HG03521 (cell line): ENCODE measurements around the gene IL36B.
"Not testable (repeated sequence)": the region's sequence is repeated elsewhere in the genome, so short reads cannot be mapped to it uniquely, and the experiment has no call there.

Source experiments
- ATAC-seq: cut with Tn5 transposase; IDR thresholded peaks from one replicate; pipeline ENCODE4 v1.9.1; 2021; ENCODE audit warnings: mild to moderate bottlenecking, moderate library complexity; ENCODE audit not compliant: unreplicated experiment

Gene IL36B

DNA sequence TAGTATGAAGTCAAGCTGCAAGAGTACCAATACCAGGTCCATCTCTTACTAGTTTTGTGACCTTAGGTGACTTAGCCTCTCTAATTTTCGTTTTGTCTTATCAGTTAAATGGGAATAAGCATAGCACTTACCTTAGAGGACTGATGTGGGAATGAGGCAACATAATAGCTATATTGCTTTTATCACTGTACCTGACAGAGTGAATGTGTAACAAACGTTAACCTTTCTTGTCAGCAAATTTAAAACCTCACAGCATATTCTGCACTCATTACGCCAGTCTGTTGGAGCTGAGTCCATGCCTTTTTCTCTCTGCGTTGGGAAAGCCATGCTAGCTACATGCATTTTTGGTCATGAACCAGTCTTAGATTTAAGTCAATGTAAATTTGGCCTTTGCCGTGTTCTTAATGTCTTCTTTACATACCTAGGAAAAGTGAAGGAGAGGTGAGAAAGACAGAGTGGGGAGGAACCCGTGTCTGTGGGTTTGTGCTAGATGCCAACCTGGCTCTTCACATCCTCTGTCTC, at the start of gene IL36B:
IL36B (minus strand) TSS at position 472 of the 522 bp plus-strand sequence.
- ATAC-seq, result no peak

DNA sequence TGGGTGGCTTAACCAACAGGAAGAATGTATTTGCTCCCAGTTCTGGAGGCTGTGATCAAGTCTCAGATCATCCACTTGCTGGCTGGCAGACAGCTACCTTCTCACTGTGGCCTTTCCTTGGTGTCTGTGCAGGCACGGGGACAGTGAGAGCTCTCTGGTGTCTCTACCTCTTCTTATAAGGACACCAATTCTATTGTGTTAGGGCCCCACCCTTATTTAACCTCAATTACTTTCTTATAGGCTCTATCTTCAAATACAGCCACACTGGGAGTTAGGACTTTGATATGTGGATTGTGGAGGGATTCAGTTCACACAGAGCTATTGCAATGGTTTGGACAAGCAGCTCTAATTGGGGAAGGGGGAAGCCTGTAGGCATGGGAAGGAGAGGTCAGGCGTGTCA, 49.5 kb upstream of the IL36B start:
- ATAC-seq, result no peak

DNA sequence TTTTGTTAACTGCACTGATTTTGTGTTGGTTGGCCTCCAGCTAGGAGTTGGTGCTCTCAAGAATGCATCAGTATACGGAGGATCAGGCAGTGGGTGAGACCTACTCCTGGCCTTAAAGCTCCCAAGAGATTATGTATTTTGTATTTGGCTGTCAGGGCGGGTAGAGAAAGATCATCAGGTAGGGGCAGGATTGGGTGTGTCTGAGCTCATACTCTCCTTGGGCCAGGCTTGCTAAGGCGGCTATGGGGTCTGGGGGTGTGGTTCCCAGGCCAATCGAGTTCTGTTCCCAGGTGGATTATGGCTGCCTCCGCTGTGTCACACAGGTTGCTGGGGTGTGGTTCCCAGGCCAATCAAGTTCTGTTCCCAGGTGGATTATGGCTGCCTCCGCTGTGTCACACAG, 45.9 kb upstream of the IL36B start:
- ATAC-seq, result no peak

DNA sequence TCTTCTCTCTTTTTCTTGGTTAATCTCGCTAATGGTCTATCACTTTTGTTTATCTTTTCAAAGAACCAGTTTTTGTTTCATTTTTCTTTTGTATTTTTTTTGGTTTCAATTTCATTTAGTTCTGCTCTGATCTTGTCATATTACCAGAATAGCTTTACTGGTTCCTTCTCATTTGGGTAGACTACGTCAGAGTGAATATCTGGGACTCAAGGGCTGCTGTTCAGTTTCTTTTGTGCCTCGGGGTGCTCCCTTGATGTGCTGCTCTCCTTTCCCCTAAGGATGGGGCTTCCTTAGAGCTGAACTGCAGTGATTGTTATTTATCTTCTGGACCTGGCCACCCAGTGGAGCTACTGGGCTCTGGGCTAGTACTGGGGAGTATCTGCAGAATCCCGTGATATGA, 45.4 kb upstream of the IL36B start:
- ATAC-seq, result no peak

DNA sequence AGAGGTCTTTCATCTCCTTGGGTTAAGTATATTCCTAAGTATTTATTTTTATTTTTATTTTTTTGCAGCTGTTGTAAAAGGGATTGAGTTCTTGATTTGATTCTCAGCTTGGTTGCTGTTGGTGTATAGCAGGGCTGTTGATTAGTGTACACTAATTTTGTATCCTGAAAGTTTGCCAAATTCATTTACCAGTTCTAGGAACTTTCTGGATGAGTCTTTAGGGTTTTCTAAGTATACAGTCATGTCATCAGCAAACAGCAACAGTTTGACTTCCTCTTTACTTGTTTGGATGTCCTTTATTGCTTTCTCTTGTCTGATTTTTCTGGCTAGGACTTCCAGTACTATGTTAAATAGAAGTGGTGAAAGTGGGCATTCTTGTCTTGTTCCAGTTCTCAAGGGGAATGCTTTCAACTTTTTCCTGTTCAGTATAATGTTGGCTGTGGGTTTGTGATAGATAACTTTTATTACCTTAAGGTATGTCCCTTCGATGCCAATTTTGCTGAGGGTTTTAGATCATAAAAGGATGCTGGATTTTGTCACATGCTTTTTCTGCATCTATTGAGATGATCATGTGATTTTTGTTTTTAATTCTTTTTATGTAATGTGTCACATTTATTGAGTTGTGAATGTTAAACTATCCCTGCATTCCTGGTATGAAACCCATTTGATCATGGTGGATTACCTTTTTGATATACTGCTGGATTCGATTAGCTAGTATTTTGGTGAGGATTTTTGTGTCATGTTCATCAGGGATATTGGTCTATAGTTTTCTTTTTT, 44.4 kb upstream of the IL36B start:
- ATAC-seq, result not testable (repeated sequence)

DNA sequence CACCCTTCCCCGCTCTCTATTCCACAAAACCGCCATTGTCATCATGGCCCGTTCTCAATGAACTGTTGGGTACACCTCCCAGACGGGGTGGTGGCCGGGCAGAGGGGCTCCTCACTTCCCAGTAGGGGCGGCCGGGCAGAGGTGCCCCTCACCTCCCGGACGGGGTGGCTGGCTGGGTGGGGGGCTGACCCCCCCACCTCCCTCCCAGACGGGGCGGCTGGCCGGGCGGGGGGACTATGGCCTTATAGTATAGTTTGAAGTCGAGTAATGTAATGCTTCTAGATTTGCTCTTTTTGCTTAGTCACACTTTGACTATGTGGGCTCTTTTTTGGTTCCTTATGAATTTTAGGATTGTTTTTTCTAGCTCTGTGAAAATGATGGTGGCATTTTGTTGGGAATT, 43.6 kb upstream of the IL36B start:
- not testable (repeated sequence) for ATAC-seq

DNA sequence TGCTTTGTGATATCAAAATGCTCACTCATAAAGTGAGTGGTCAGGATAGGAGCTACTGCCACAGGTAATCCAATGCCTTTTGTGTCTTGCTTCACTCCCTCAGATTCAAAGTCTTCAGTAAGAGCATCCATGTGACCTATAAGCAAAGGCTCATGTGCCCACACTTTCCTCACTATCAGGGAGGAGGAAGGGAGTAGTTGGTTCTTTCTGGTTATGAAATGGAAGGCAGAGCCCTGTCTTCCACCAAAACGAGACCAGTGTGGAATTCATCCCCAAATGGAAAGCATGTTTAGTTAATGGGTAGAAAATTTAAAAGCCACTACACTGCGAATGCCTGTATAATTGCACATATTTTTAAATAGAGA, 40.9 kb upstream of the IL36B start:
- ATAC-seq, result no peak

DNA sequence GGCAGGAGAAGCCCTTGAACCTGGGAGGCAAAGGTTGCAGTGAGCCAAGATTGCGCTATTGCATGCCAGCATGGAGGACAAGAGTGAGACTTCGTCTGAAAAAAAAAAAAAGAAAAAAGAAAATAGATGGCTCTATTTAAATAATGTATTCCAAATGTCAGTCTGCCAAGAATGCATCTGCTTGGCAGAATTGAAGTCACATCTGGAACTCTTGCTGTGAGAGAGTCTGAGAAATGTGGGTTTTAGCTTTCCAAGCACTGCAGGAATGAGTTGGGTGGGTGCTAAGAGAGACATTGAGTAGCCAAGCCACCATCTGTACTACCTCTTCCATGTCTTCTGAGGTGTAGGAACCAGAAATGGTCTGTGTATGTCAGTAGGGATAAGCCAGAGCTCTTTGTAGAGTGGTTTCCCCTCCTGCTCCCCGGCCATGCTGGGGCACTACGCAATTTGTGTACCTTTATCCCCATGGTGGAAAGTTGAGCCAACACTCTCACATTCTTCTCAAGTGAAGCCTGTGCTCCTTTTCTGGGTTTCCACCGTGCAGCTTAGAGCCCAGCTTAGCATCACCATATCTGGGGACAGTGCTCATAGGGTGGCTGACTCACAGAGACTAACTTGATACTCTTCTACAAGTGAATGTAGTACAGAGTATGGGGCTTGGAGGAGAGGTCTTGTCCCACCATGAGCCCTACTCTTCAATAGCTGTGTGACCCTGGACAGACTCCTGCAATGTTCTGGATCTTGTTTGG, 40.4 kb upstream of the IL36B start:
- no peak for ATAC-seq

DNA sequence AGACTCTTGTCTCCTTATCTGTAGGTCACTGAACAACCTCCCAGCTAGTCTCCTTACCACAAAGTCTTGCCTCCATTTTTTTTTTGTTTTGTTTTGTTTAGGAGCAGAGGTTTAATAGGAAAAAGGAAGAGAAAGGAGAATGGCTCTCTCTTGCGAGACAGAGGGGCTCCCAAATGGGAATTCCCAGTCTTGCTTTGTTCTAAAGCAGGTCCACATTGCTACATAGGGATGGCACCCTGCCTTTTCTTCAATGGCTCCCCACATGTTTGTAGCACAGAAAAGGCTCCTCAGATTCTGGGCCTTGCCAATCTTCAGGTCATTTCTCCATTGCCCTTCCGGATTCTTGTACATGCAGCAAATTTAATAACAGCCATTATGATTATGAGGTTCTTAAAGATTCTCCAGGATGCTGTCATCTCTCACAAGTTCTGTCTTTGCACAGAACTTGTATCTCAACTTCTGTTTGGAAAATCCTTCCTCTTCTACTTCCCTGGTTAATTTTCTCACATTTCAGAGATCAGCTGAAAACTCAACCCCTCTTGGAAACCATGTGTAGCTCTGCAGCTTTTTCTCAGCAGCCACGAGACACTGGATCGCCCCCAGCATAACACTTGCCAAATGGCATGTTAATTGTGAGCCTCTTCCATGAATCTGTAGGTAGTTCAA, 38.7 kb upstream of the IL36B start:
- ATAC-seq, result no peak

DNA sequence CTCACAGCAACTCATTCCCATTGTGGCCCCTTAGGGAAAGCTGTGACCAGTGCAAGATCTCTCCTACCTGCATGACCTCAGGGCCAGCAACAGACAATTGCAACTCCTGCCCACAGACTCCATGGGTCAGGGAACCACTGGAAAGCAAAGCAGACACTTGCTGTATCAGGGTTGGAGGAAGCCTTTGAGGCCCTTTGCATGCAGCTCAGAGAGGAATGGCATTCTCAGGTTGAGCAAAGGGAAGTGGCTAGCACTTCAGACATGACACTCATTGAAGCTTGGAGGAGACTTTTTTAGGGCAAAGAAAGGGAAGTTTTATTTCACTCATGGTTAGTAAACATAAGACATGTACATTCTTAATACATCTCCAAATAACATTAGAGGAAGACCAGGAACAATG, 37.2 kb upstream of the IL36B start:
- ATAC-seq, result no peak

DNA sequence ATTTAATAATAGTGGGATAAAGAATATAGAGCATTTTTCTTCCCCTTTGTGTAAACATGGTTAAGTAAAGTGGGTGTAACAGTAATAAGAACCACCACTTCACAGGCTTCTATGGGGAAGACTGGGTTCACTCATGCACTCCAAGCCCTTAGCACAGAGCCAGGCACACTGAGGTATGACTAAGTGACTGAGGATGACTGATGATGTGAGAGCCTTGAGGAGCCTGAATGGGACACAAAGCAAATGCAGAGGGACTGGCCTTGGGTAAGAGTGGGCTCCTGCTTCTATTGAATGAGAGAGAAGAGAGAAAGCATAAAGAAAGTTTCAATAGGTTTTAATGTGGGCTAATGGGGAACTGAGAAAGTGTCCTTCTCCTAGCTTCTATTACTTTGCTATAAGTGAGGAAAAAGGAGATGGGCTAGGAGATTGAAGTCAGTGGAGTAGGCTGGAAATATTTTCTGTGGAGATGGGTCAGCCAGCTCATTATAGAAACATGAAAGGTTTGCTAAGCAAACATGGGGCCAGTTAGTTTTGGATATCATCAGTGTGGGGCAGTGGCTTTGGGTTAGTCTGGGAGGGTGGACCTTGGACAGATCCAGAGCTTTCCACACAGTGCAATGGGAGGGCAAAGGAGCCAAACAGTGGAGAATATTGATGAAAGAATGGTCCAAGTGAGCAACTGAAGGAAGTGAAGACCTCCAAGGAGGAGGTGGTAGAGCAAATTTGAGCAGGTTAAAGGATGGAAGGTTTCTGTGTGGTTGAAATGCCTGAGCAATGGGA, 35.7 kb upstream of the IL36B start:
- no peak for ATAC-seq

DNA sequence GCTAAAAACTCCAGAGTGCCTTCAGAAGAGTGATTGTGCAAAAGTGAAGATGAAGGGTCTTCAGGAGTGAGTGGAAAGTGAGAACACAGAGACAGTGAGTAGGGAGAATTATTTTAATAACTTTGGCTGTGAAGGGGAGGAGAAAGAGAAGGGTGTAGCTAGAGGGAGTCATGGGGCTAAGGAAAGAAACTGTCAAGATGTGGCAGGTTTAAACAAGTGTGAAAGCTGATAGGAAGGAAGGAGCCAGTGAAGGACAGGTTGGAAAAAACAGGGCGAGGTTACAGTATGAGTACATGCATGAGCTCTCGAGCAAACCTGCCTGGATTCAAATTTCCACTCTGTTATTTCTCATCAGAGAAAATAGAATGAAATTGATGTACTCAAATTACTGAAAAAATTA, 32.9 kb upstream of the IL36B start:
- no peak for ATAC-seq

DNA sequence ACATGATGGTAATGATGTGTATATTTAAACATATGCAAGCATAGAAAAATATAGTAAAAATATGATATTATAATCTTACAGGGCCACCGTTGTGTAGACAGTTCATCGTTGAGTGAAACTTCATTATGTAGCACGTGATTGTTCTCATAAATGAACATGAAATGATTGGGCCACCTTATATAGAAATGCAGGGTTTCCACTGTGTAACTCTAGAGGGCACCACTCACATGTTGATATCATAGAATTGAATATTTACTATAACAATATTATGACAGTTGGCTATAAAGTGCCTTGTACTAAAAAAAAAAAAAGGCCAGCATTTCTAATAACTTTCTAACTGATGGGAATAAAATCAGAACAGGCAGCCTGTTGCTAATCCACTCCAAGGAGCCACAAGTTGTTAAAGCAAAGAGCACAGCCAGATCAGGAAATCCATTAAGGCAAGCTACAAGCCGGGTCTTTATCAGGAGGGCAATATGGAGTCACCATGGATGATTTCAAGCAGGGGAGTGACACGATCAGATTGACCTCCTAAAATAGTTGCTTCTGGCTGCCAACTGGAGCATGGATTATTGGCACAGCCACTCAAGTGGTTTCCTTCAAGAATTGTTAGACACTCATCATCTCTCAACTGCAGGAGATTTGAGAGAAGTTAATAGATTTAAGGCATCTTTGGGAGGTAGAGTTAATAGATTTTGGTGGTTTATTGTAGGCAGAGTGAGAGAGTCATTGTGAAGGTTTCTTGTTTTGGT, 31.8 kb upstream of the IL36B start:
- ATAC-seq, result no peak

DNA sequence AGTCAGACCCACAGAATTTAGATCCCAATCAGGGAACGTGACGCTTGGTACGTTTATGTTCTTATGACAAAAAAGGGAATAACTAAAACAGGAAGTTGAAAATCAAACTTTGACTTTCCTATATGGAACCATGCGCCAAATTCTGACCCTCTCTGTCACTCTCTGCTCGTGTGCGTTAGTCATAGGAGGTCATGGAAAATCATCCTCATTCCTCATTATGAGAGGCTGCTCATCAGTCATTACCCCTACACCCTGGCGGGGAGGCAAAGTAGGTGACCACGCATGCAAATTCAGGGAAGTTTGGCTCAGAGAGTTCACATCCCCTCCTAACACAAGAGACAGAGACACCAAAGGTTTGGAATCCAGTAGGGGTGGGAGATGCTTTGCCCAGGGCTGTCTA, 30.6 kb upstream of the IL36B start:
- ATAC-seq, result no peak

DNA sequence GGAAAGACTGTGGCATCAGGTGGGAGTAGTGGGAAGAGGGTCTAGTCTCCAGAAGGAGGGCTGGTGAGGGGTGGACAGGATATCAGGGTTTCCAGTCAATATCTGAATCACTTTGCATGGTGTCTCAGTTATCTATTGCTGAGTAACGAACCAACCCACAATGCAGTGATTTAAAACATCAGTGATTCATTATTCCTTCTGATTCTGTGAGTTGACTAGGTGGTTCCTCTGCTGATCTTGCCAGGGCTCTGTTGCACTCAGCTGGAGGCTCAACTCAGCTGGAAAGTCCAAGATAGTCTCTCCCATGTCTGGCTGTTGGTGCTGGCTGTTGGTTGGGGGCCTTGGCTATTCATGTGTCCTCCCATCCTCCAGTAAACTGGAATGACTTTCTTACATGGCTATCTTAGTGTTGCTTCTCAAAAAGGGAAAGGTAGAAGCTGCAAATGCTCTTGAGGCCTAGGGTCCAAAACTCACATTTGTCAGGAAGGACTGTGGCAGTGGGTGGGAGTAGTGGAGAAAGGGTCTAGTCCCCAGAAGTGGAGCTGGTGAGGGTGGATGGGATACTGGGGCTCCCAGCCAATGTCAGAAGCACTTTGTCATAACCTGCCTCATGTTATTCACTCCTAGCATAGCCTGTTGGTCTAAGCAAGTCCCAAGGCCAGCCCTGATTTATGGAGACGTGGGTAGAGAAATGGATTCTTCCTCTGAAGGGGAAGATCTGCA, 29.0 kb upstream of the IL36B start:
- ATAC-seq, result no peak

DNA sequence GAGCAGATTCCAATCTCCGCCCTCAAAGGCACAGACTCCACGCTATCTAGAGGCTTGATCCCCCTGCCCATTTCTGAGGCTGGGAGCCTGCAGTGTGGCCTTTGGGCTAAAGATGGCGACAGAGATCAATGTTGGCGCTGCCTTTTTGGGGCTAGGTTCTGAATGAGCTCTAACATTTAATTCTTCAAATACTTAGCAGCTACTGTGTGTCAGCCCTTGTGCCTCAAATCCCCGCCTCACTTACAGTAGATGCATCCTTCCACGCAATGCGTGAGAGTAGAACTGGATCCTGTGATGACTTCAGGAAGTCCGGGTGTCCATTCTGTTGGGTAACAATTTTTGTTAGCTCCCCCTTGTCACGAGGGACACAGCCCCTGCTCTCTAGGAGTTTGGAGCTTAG, 27.5 kb upstream of the IL36B start:
- no peak for ATAC-seq

DNA sequence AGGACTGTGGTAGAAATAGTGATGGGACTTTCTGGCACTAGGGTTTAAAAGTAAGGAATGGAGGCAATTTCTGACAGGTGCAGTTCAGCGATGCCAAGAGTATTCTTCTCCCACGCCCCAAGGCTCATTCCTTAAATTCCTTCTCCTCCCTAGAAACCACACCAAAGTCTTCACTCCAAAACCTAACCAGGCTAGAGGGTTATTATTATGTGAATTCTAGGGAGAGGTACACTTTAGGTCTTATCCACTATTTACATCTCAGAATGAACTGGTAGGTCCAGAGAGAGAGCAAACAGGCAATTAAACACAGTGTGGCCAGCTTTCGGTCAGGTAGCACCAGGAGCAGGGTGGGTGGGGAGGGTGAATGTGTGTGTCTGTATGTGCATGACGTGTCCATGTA, 26.5 kb upstream of the IL36B start:
- no peak for ATAC-seq

DNA sequence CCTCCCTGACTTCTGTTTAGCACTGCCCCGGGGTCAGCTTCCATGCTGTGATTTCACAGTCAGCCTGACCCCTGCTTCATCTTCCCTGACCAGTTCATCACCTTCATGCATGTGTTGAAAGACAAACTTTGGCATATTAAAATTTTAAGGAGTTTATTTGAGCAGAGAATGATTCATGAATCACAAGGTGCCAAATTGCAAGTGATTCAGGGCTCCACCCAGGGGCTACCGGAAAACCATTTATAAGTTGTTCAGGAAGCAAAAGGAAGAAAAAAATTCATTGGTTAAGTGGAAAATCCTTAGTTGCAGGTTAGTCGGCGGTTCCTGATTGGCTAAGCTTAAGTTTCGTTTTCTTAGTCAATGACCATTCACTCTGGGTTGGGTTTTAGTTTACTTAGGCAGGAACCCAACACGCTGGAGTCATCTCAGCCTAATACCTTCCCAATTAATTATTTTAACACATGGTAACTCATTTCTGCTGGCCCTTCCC, 25.7 kb upstream of the IL36B start:
- ATAC-seq, result no peak

DNA sequence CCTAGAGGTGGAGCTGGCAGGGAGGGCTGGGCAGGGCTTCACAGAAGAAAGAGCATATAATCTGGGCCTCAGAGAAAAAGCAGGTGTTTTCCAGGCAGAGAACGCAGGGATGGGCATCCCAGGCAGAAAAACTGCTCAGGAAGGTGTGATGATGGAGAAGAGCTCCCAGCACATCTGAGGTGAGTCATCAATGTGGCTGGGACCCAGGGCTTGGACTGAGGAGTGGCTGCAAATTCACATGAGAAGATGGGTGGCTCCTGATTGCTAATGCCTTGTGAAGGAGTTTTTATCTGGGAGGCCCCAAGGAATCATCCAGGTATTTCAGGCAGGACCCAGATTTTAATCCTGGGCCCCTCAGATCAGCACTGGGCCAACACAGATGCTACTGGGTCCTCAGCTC, 25.3 kb upstream of the IL36B start:
- no peak for ATAC-seq
